GM12892 (cell line): ENCODE results near the gene CAMK1D.

Experiments used
- POLR2A ChIP-seq: IDR thresholded peaks from 2 replicates; pipeline ENCODE4 v1.6.1; 2011; ENCODE audit warnings: low read depth, low read length, control low read depth
- POLR2AphosphoS5 ChIP-seq: IDR thresholded peaks from 2 replicates; pipeline ENCODE4 v1.6.1; 2011; ENCODE audit warnings: low read depth, low read length, control low read depth
- TAF1 ChIP-seq: IDR thresholded peaks from 2 replicates; pipeline ENCODE4 v1.6.1; 2011; ENCODE audit warnings: low read depth, mild to moderate bottlenecking, control low read depth, low read length, borderline replicate concordance

- no peak for TF ChIP-seq TAF1
- TF ChIP-seq POLR2AphosphoS5, result no peak
- no peak for TF ChIP-seq POLR2A
Measured at GRCh38 chr10:12774204-12774894, 425.0 kb downstream of the CAMK1D start.
